Measurements from ENCODE around the gene YLPM1. TPM values are rescaled to one million over a fixed set of nuclear protein-coding genes. Genes with fewer than 3 reads are reported as not detected.
A peak's percentile ranks its signal among the peaks of the same experiment; 100 is the strongest.

YLPM1 gene
- polyA plus RNA-seq, 3 donors: 2.9 to 19.2 (median 6.2) TPM

GRCh38 chr14:74875941-74876913 lies 113.1 kb downstream of the YLPM1 start, which contains the start of gene PROX2:
PROX2 (minus strand) TSS chr14:74876145; CDS start chr14:74863834, 12,311 bp downstream.
- Histone ChIP-seq H3K27me3 (ENCODE audit: control insufficient read depth in 2 of 2, insufficient read depth in 2 of 2, low read length in 2 of 2) (no peaks in the 10 kb centered on the region), H3K4me3 (replicated peaks in 1 of 3; ENCODE audit: low read depth in 2 of 3, low read length in 3 of 3) (peak within 1 kb of the TSS in 1 of 3 experiments; percentile 51), H3K4me2 (replicated peaks; ENCODE audit: extremely low read depth, low read length, poor library complexity, severe bottlenecking) (peak within 1 kb of the TSS; percentile 61), H3K79me2 (ENCODE audit: insufficient read depth, low read length) (peaks cover under 1% of the 10 kb centered on the region), H3K9ac (ENCODE audit: insufficient read depth, low read length, poor library complexity, severe bottlenecking) (peak within 1 kb of the TSS; percentile 23), H3K9me3 (replicated peaks in 1 of 2; ENCODE audit: control insufficient read depth in 1 of 2, insufficient read depth in 1 of 2, low read length in 2 of 2) (no peaks in the 10 kb centered on the region), H2AFZ (ENCODE audit: insufficient read depth, low read depth, low read length, poor library complexity, severe bottlenecking) (peak within 1 kb of the TSS; percentile 75), H3K27ac (ENCODE audit: low read depth in 1 of 2, low read length in 2 of 2) (no peak within 1 kb of the TSS), H3K4me1 (ENCODE audit: control insufficient read depth in 1 of 2, insufficient read depth in 2 of 2, low read length in 2 of 2) (peaks cover 17 to 21% of the 10 kb centered on the region in 2 donors), H3K36me3 (replicated peaks in 1 of 2; ENCODE audit: control insufficient read depth in 1 of 2, insufficient read depth in 2 of 2, low read length in 2 of 2) (no peaks in the 10 kb centered on the region), H4K20me1 (ENCODE audit: insufficient read depth, low read length) (no peaks in the 10 kb centered on the region)
- TF ChIP-seq CTCF (IDR thresholded peaks at IDR 0.05): no peak
- intact Hi-C loops (cut with micrococcal nuclease): no loop called here
- Mint-ChIP-seq H3K27ac (peak within 1 kb of the TSS in 2 of 7 donors; percentile 22 to 44), H3K9me3 (no peaks in the 10 kb centered on the region), H3K4me3 (peak within 1 kb of the TSS in 1 of 2 donors; percentile 67), H3K36me3 (no peaks in the 10 kb centered on the region), H3K4me1 (peaks cover 22% of the 10 kb centered on the region), H3K27me3 (ENCODE audit: low read depth in 3 of 3) (peaks cover 0 to 1% (median 1%) of the 10 kb centered on the region in 3 donors)
- WGBS (ENCODE audit: insufficient coverage): 4% methylated on average over 4 of the region's 13 CpGs
- peak in 2 of 3 donors; percentile 37 to 55 for DNase-seq

GRCh38 chr14:74879427-74880182 lies 116.5 kb downstream of the YLPM1 start:
- TF ChIP-seq CTCF (IDR thresholded peaks at IDR 0.05): no peak
- Mint-ChIP-seq H3K27me3 (ENCODE audit: low read depth in 3 of 3) (peaks cover 0 to 1% (median 0%) of the 10 kb centered on the region in 3 donors), H3K4me1 (peaks cover 47% of the 10 kb centered on the region), H3K4me3 (no peak overlapping the region), H3K27ac (no peak overlapping the region), H3K36me3 (peaks cover 0 to 5% of the 10 kb centered on the region in 2 donors), H3K9me3 (no peaks in the 10 kb centered on the region)
- Histone ChIP-seq H3K4me3 (replicated peaks in 1 of 3; ENCODE audit: low read depth in 2 of 3, low read length in 3 of 3) (no peak overlapping the region), H3K4me2 (replicated peaks; ENCODE audit: extremely low read depth, low read length, poor library complexity, severe bottlenecking) (no peak overlapping the region), H3K79me2 (ENCODE audit: insufficient read depth, low read length) (peaks cover 34% of the 10 kb centered on the region), H3K36me3 (replicated peaks in 1 of 2; ENCODE audit: control insufficient read depth in 1 of 2, insufficient read depth in 2 of 2, low read length in 2 of 2) (peaks cover 3 to 7% of the 10 kb centered on the region in 2 donors), H3K9ac (ENCODE audit: insufficient read depth, low read length, poor library complexity, severe bottlenecking) (no peak overlapping the region), H4K20me1 (ENCODE audit: insufficient read depth, low read length) (peaks cover 23% of the 10 kb centered on the region), H3K27me3 (ENCODE audit: control insufficient read depth in 2 of 2, insufficient read depth in 2 of 2, low read length in 2 of 2) (no peaks in the 10 kb centered on the region), H3K4me1 (ENCODE audit: control insufficient read depth in 1 of 2, insufficient read depth in 2 of 2, low read length in 2 of 2) (peaks cover 35 to 47% of the 10 kb centered on the region in 2 donors), H3K9me3 (replicated peaks in 1 of 2; ENCODE audit: control insufficient read depth in 1 of 2, insufficient read depth in 1 of 2, low read length in 2 of 2) (no peaks in the 10 kb centered on the region), H3K27ac (ENCODE audit: low read depth in 1 of 2, low read length in 2 of 2) (no peak overlapping the region), H2AFZ (ENCODE audit: insufficient read depth, low read depth, low read length, poor library complexity, severe bottlenecking) (no peak overlapping the region)
- WGBS (ENCODE audit: insufficient coverage): no CpG with 5 or more reads among the region's 3 CpGs
- DNase-seq: no peak
- intact Hi-C loops (cut with micrococcal nuclease): no loop called here
